A549 (cell line): Measurements from ENCODE around the gene CWC22. TPM values are rescaled to one million over a fixed set of nuclear protein-coding genes. Genes with fewer than 3 reads are reported as not detected.

Experiments
- ATAC-seq, 2 experiments: fragments of 200-7000 bp in 1 of 2; fragments of >200 bp in 1 of 2; cut with Nextera tagmentation in 1 of 2; cut with Tn5 transposase in 1 of 2; 3 replicates each; pipeline versions ENCODE4 v1.8.0 to v1.9.1; 2018 to 2020; ENCODE audit warnings: mild to moderate bottlenecking in 1 of 2, moderate library complexity in 1 of 2
- CTCF ChIA-PET: fragments of 300-600 bp; sonication (Branson Sonifier 250); formaldehyde crosslinking; extraction: SDS; loops from one replicate; lab custom pipeline; 2021; ENCODE audit warnings: antibody characterized with exemption, inconsistent platforms; lab: Yijun Ruan, JAX
- POLR2A ChIA-PET: fragments of 350-600 bp; formaldehyde crosslinking; extraction: SDS; loops from one replicate; lab custom pipeline; 2021; ENCODE audit warnings: antibody characterized with exemption, inconsistent platforms; lab: Yijun Ruan, JAX
- DNase-seq, 2 experiments: peaks; one replicate each; pipeline versions ENCODE4 v3.0.0 to v3.0.0-alpha.2; 2011 to 2016; ENCODE audit warnings: low read depth in 1 of 2, low spot score in 1 of 2
- FAIRE-seq: peaks from 2 replicates; lab custom pipeline; 2011; peaks lifted over from hg19 to GRCh38; lab: Jason Lieb, UNC
- H3K27ac ChIP-seq, 2 experiments: fragments of >200 bp; sonication (Bioruptor Twin); formaldehyde crosslinking; 3 replicates each; pipeline ENCODE4 v1.5.1; 2016 to 2017
- H3K4me1 ChIP-seq: fragments of >200 bp; sonication (Bioruptor Twin); formaldehyde crosslinking; 3 replicates; pipeline ENCODE4 v1.6.1; 2016
- H3K4me2 ChIP-seq: fragments of >200 bp; sonication (Bioruptor Twin); formaldehyde crosslinking; 3 replicates; pipeline ENCODE4 v1.6.1; 2016
- H3K4me3 ChIP-seq: fragments of >200 bp; sonication (Bioruptor Twin); formaldehyde crosslinking; 3 replicates; pipeline ENCODE4 v1.5.1; 2016
- H3K9me3 ChIP-seq: fragments of >200 bp; sonication (Bioruptor Twin); formaldehyde crosslinking; 3 replicates; pipeline ENCODE4 v1.6.1; 2016
- BCL3 ChIP-seq: fragments of >200 bp; sonication (Bioruptor Twin); formaldehyde crosslinking; IDR thresholded peaks from 3 replicates; pipeline ENCODE4 v1.6.1; 2016
- CBX2 ChIP-seq: fragments of 200-600 bp; sonication (generic); IDR thresholded peaks from 2 replicates; pipeline ENCODE4 v1.6.1; 2016; ENCODE audit warnings: low read depth, mild to moderate bottlenecking, borderline replicate concordance
- CTCF ChIP-seq: fragments of >200 bp; sonication (Bioruptor Twin); formaldehyde crosslinking; IDR thresholded peaks from 3 replicates; pipeline ENCODE4 v1.5.1; 2016
- EHF ChIP-seq: fragments of 250-450 bp; sonication (Bioruptor Pico); IDR thresholded peaks from 2 replicates; pipeline ENCODE4 v1.5.0; 2020; ENCODE audit warnings: mild to moderate bottlenecking
- EP300 ChIP-seq, 2 experiments: fragments of >200 bp; sonication (Bioruptor Twin); formaldehyde crosslinking; IDR thresholded peaks; 2 replicates in 1 of 2; 3 replicates in 1 of 2; pipeline ENCODE4 v1.6.1; 2016 to 2017
- FOXS1 ChIP-seq: fragments of 250-450 bp; sonication (Bioruptor Pico); IDR thresholded peaks from 2 replicates; pipeline ENCODE4 v1.5.0; 2020; ENCODE audit warnings: mild to moderate bottlenecking, moderate library complexity
- HDAC2 ChIP-seq: fragments of 200-600 bp; sonication (generic); IDR thresholded peaks from 2 replicates; pipeline ENCODE4 v1.6.1; 2016
- HES2 ChIP-seq: fragments of >200 bp; sonication (Bioruptor Twin); formaldehyde crosslinking; IDR thresholded peaks from 2 replicates; pipeline ENCODE4 v1.6.1; 2016
- HOXA7 ChIP-seq: fragments of 250-450 bp; sonication (Bioruptor Pico); IDR thresholded peaks from 2 replicates; pipeline ENCODE4 v1.5.0; 2020; ENCODE audit warnings: mild to moderate bottlenecking, moderate library complexity
- HOXB13 ChIP-seq: fragments of 250-450 bp; sonication (Bioruptor Pico); IDR thresholded peaks from 2 replicates; pipeline ENCODE4 v1.5.0; 2020; ENCODE audit warnings: low read depth, mild to moderate bottlenecking, moderate library complexity
- KDM1A ChIP-seq: fragments of 200-600 bp; sonication (generic); IDR thresholded peaks from 2 replicates; pipeline ENCODE4 v1.6.1; 2016; ENCODE audit warnings: low read depth, mild to moderate bottlenecking
- MAX ChIP-seq: IDR thresholded peaks from 2 replicates; pipeline ENCODE4 v1.6.1; 2012
- NR3C1 ChIP-seq: fragments of >200 bp; sonication (Bioruptor Twin); formaldehyde crosslinking; IDR thresholded peaks from 3 replicates; pipeline ENCODE4 v1.6.1; 2017
- PBX3 ChIP-seq: IDR thresholded peaks from 2 replicates; pipeline ENCODE4 v1.6.1; 2012
- PHF8 ChIP-seq: fragments of 200-600 bp; sonication (generic); IDR thresholded peaks from 2 replicates; pipeline ENCODE4 v1.6.1; 2016; ENCODE audit warnings: low read depth, mild to moderate bottlenecking, antibody characterized with exemption, moderate library complexity, borderline replicate concordance
- POLR2A ChIP-seq: IDR thresholded peaks from 2 replicates; pipeline ENCODE4 v1.6.1; 2012; ENCODE audit warnings: mild to moderate bottlenecking, low read length
- POLR2AphosphoS2 ChIP-seq: conservative IDR thresholded peaks from 2 replicates; pipeline ENCODE4 v1.6.1; 2012; ENCODE audit warnings: low read length, improper control_type of control experiment, inconsistent platforms
- RARB ChIP-seq: fragments of 250-450 bp; sonication (Bioruptor Pico); IDR thresholded peaks from 2 replicates; pipeline ENCODE4 v1.8.0; 2021; ENCODE audit warnings: mild to moderate bottlenecking, moderate library complexity
- RCOR1 ChIP-seq: fragments of 150-350 bp; IDR thresholded peaks from 2 replicates; pipeline ENCODE4 v1.6.1; 2014; ENCODE audit warnings: antibody characterized with exemption, low read length, low read depth
- REST ChIP-seq: fragments of 200-600 bp; sonication (generic); IDR thresholded peaks from 2 replicates; pipeline ENCODE4 v1.6.1; 2016; ENCODE audit warnings: antibody characterized with exemption, mild to moderate bottlenecking, moderate library complexity
- SMC3 ChIP-seq: fragments of >200 bp; sonication (Bioruptor Twin); formaldehyde crosslinking; IDR thresholded peaks from 3 replicates; pipeline ENCODE4 v1.6.1; 2018; ENCODE audit warnings: inconsistent platforms
- ZC3H11A ChIP-seq: fragments of 450-650 bp; IDR thresholded peaks from 2 replicates; pipeline ENCODE4 v1.6.1; 2014; ENCODE audit warnings: antibody characterized with exemption, mild to moderate bottlenecking
- ZFP36 ChIP-seq: fragments of 450-650 bp; IDR thresholded peaks from 2 replicates; pipeline ENCODE4 v1.6.1; 2014; ENCODE audit warnings: borderline replicate concordance; ENCODE audit not compliant: partially characterized antibody
- ZNF302 ChIP-seq: fragments of 250-450 bp; sonication (Bioruptor Pico); IDR thresholded peaks from 2 replicates; pipeline ENCODE4 v1.9.0; 2021; ENCODE audit warnings: inconsistent platforms, mild to moderate bottlenecking, moderate library complexity
- ZSCAN20 ChIP-seq: fragments of 250-450 bp; sonication (Bioruptor Pico); IDR thresholded peaks from 2 replicates; pipeline ENCODE4 v1.8.0; 2022; ENCODE audit warnings: mild to moderate bottlenecking, moderate library complexity
- WGBS: methylation state at CpG from one replicate; pipeline ENCODE4 v1.1.6; 2017; ENCODE audit errors: missing lambda C conversion rate; 5-methylcytosine and 5-hydroxymethylcytosine counted together
- polyA plus RNA-seq, 4 experiments: library from polyadenylated mRNA; depleted of rRNA in 3 of 4; stranded (reverse); fragments of >200 nt; fragmentation: RNase III in 1 of 4; extraction: RNeasy Plus Mini Kit Qiagen cat#74134 plus additional on column Dnase treatment in 1 of 4; gene quantifications; 2 replicates in 3 of 4; 3 replicates in 1 of 4; pipeline ENCODE4 v1.2.3, GENCODE V29; 2011 to 2017

CWC22 gene
- polyA plus RNA-seq, 2 of the 4 experiments (the other 2 are of a cell fraction): 7.5 to 14.8 TPM

- POLR2A ChIA-PET: no interaction called here
Measured at GRCh38 chr2:179983250-179983932, 23.7 kb downstream of the CWC22 start.

GRCh38 chr2:179981085-179981484 is 26.0 kb downstream of the CWC22 start:
- FAIRE-seq (no peak), ATAC-seq (no peak), DNase-seq (no peak)
- 77% methylated on average over 1 of the region's 1 CpG for WGBS
- H3K9me3 ChIP-seq: no peaks in the 10 kb centered on the region
- H3K27ac ChIP-seq: no peak overlapping the region
- no peaks in the 10 kb centered on the region for H3K4me1 ChIP-seq
- POLR2A ChIA-PET: no interaction called here
- H3K4me3 ChIP-seq: no peak overlapping the region
- CTCF ChIA-PET: no interaction called here
- H3K4me2 ChIP-seq: no peak overlapping the region
- no peak for TF ChIP-seq PHF8
- no peak for TF ChIP-seq ZNF302 (CRISPR knock-in tag)
- no peak for TF ChIP-seq RCOR1
- TF ChIP-seq RARB (CRISPR knock-in tag): no peak
- TF ChIP-seq KDM1A: no peak
- TF ChIP-seq ZSCAN20: no peak
- no peak for TF ChIP-seq FOXS1 (CRISPR knock-in tag)
- no peak for TF ChIP-seq REST
- no peak for TF ChIP-seq HOXB13 (CRISPR knock-in tag)
- TF ChIP-seq ZFP36: no peak
- no peak for TF ChIP-seq EP300 (IDR thresholded peaks at IDR 0.05)
- TF ChIP-seq PBX3: no peak

More at GRCh38 chr2:179983250-179983932, 23.7 kb downstream of the CWC22 start:
- Histone ChIP-seq H3K4me1 (no peaks in the 10 kb centered on the region), H3K4me2 (no peak overlapping the region), H3K4me3 (no peak overlapping the region), H3K9me3 (no peaks in the 10 kb centered on the region), H3K27ac (no peak overlapping the region)
- 91% methylated on average over 1 of the region's 1 CpG for WGBS
- no peak for FAIRE-seq
- TF ChIP-seq SMC3: no peak
- no peak for DNase-seq
- ATAC-seq: no peak
- CTCF ChIA-PET: no interaction called here

- ChIA-PET POLR2A (no interaction called here), CTCF (no interaction called here)
- Histone ChIP-seq H3K4me2 (no peak overlapping the region), H3K9me3 (no peaks in the 10 kb centered on the region), H3K4me3 (no peak overlapping the region), H3K27ac (no peak overlapping the region), H3K4me1 (no peaks in the 10 kb centered on the region)
- DNase-seq (no peak), FAIRE-seq (no peak), ATAC-seq (no peak)
- 94% methylated on average over 5 of the region's 5 CpGs for WGBS
- TF ChIP-seq HOXA7 (no peak), MAX (no peak), CTCF (no peak), EHF (CRISPR knock-in tag) (no peak), HES2 (no peak), KDM1A (no peak), ZC3H11A (no peak), POLR2A (no peak), POLR2AphosphoS2 (no peak), HDAC2 (no peak), CBX2 (no peak), BCL3 (no peak), NR3C1 (no peak)
Measured at GRCh38 chr2:179974761-179975160, 32.3 kb downstream of the CWC22 start.
